Sigmoid colon (tissue), 4 donors: Measurements from ENCODE around the gene EPHX1.

ENCODE experiments used
- CTCF ChIP-seq, 4 experiments: fragments of 450-650 bp in 3 of 4; fragments of 200-600 bp in 1 of 4; IDR thresholded peaks; one replicate each; pipeline ENCODE4 v1.5.1; 2016 to 2019; ENCODE audit warnings: antibody characterized with exemption in 4 of 4, mild to moderate bottlenecking in 3 of 4, moderate library complexity in 2 of 4
- EP300 ChIP-seq, 4 donors: sonication (generic); formaldehyde crosslinking; IDR thresholded peaks; one replicate each; pipeline ENCODE4 v1.6.1; 2017; ENCODE audit warnings: antibody characterized with exemption in 4 of 4
- POLR2A ChIP-seq, 2 donors: fragments of 450-650 bp; IDR thresholded peaks; one replicate each; pipeline ENCODE4 v1.6.1; 2016; ENCODE audit warnings: antibody characterized with exemption in 2 of 2, mild to moderate bottlenecking in 2 of 2, moderate library complexity in 2 of 2
- POLR2AphosphoS5 ChIP-seq, 4 donors: sonication (generic); formaldehyde crosslinking; IDR thresholded peaks; one replicate each; pipeline ENCODE4 v1.6.1; 2017; ENCODE audit warnings: antibody characterized with exemption in 4 of 4

GRCh38 chr1:225860107-225860506 lies 50.2 kb downstream of the EPHX1 start:
- TF ChIP-seq CTCF (IDR thresholded peaks at IDR 0.05): no peak
- TF ChIP-seq POLR2A (IDR thresholded peaks at IDR 0.05): no peak
- TF ChIP-seq POLR2AphosphoS5 (IDR thresholded peaks at IDR 0.05): no peak
- no peak for TF ChIP-seq EP300 (IDR thresholded peaks at IDR 0.05)
